ENCODE results near the gene PIGS. TPM values are rescaled to one million over a fixed set of nuclear protein-coding genes. Genes with fewer than 3 reads are reported as not detected.
"Not testable (repeated sequence)": the region's sequence is repeated elsewhere in the genome, so short reads cannot be mapped to it uniquely, and the experiment has no call there.

PIGS gene
- total RNA-seq, 1 donor from 2014 or later = 44.6 TPM

GRCh38 chr17:28523186-28523585 lies 48.1 kb downstream of the PIGS start:
- no peaks in the 10 kb centered on the region for H3K27me3 ChIP-seq
- H3K9me3 ChIP-seq = no peaks in the 10 kb centered on the region
- no peak for DNase-seq (ENCODE audit: low spot score in 2 of 2)
- H3K27ac ChIP-seq = no peak overlapping the region
- TF ChIP-seq CTCF (IDR thresholded peaks at IDR 0.05) = no peak
- intact Hi-C loops (cut with DNase I) = no loop called here
- no peak overlapping the region for H3K4me3 ChIP-seq
- H3K36me3 ChIP-seq = no peaks in the 10 kb centered on the region
- H3K4me1 ChIP-seq = peaks cover 0 to 10% of the 10 kb centered on the region in 2 donors

GRCh38 chr17:28522281-28522680 lies 49.0 kb downstream of the PIGS start:
- H3K4me1 ChIP-seq; H3K27ac ChIP-seq; H3K4me3 ChIP-seq; H3K27me3 ChIP-seq; H3K9me3 ChIP-seq; intact Hi-C loops (cut with DNase I); DNase-seq (ENCODE audit: low spot score in 2 of 2); H3K36me3 ChIP-seq: not testable (repeated sequence)

GRCh38 chr17:28521311-28522085 lies 49.8 kb downstream of the PIGS start:
- DNase-seq (ENCODE audit: low spot score in 2 of 2) = no peak

GRCh38 chr17:28520687-28521086 lies 50.6 kb downstream of the PIGS start:
- H3K27ac ChIP-seq = no peak overlapping the region
- no peak for TF ChIP-seq CTCF (IDR thresholded peaks at IDR 0.05)
- no peak overlapping the region for H3K4me3 ChIP-seq
- H3K4me1 ChIP-seq = peaks cover 0 to 8% of the 10 kb centered on the region in 2 donors
- DNase-seq (ENCODE audit: low spot score in 2 of 2) = no peak
- H3K36me3 ChIP-seq = no peaks in the 10 kb centered on the region
- H3K27me3 ChIP-seq = no peaks in the 10 kb centered on the region
- no peaks in the 10 kb centered on the region for H3K9me3 ChIP-seq
- intact Hi-C loops (cut with DNase I) = no loop called here

More at GRCh38 chr17:28521311-28522085, 49.8 kb downstream of the PIGS start:
- no peaks in the 10 kb centered on the region for H3K27me3 ChIP-seq
- no peak overlapping the region for H3K27ac ChIP-seq
- intact Hi-C loops (cut with DNase I) = no loop called here
- no peaks in the 10 kb centered on the region for H3K9me3 ChIP-seq
- H3K4me3 ChIP-seq = no peak overlapping the region
- no peaks in the 10 kb centered on the region for H3K36me3 ChIP-seq
- peaks cover 0 to 10% of the 10 kb centered on the region in 2 donors for H3K4me1 ChIP-seq
- no peak for TF ChIP-seq CTCF (IDR thresholded peaks at IDR 0.05)

- H3K4me3 ChIP-seq = no peak overlapping the region
- no peak for TF ChIP-seq CTCF (IDR thresholded peaks at IDR 0.05)
- no peaks in the 10 kb centered on the region for H3K9me3 ChIP-seq
- no peaks in the 10 kb centered on the region for H3K36me3 ChIP-seq
- H3K4me1 ChIP-seq = no peaks in the 10 kb centered on the region
- no peak for DNase-seq (ENCODE audit: low spot score in 2 of 2)
- H3K27me3 ChIP-seq = no peaks in the 10 kb centered on the region
- no peak overlapping the region for H3K27ac ChIP-seq
- intact Hi-C loops (cut with DNase I) = no loop called here
These were observed 52.1 kb downstream of the PIGS start for GRCh38 chr17:28519236-28519635.

GRCh38 chr17:28518578-28518977 lies 52.7 kb downstream of the PIGS start:
- Histone ChIP-seq H3K36me3 (no peaks in the 10 kb centered on the region), H3K27me3 (no peaks in the 10 kb centered on the region), H3K4me1 (no peaks in the 10 kb centered on the region), H3K27ac (no peak overlapping the region), H3K9me3 (no peaks in the 10 kb centered on the region), H3K4me3 (no peak overlapping the region)
- no peak for DNase-seq (ENCODE audit: low spot score in 2 of 2)
- intact Hi-C loops (cut with DNase I) = no loop called here
- no peak for TF ChIP-seq CTCF (IDR thresholded peaks at IDR 0.05)
